ENCODE data around the gene RASA4B. TPM values are rescaled to one million over a fixed set of nuclear protein-coding genes. Genes with fewer than 3 reads are reported as not detected.

The RASA4B gene
- total RNA-seq, 6 donors from 2014 or later, result 4.8 to 31.6 (median 22.3) TPM

- H3K4me3 ChIP-seq, result no peak overlapping the region
These were observed 48.9 kb downstream of the RASA4B start for GRCh38 chr7:102468478-102469350.

GRCh38 chr7:102467581-102468477, 49.7 kb downstream of the RASA4B start:
- H3K27ac ChIP-seq, result no peak overlapping the region
- H3K27me3 ChIP-seq, result no peaks in the 10 kb centered on the region
- no peaks in the 10 kb centered on the region for H3K9me3 ChIP-seq
- 87 to 95% methylated on average over 8 to 21 of the region's 24 CpGs for WGBS, 2 donors
- peaks cover 4 to 48% (median 23%) of the 10 kb centered on the region in 4 donors for H3K36me3 ChIP-seq
- ATAC-seq (ENCODE audit: low FRiP score in 2 of 2), result no peak
- TF ChIP-seq EP300 (IDR thresholded peaks at IDR 0.05) (no peak), CTCF (IDR thresholded peaks at IDR 0.05) (no peak), POLR2A (IDR thresholded peaks at IDR 0.05) (no peak), POLR2AphosphoS5 (IDR thresholded peaks at IDR 0.05) (no peak)
- DNase-seq, result peak in 1 of 2 donors; percentile 73
- peaks cover 12 to 37% (median 18%) of the 10 kb centered on the region in 4 donors for H3K4me1 ChIP-seq
- H3K4me3 ChIP-seq, result no peak overlapping the region

More at GRCh38 chr7:102468478-102469350, 48.9 kb downstream of the RASA4B start:
- peak in 1 of 2 donors; percentile 68 for DNase-seq
- peaks cover 13 to 56% (median 29%) of the 10 kb centered on the region in 4 donors for H3K36me3 ChIP-seq
- TF ChIP-seq CTCF (IDR thresholded peaks at IDR 0.05) (no peak), POLR2AphosphoS5 (IDR thresholded peaks at IDR 0.05) (no peak), POLR2A (IDR thresholded peaks at IDR 0.05) (no peak), EP300 (IDR thresholded peaks at IDR 0.05) (no peak)
- no peaks in the 10 kb centered on the region for H3K9me3 ChIP-seq
- ATAC-seq (ENCODE audit: low FRiP score in 2 of 2), result no peak
- H3K27ac ChIP-seq, result peak overlapping the region in 1 of 4 donors; percentile 56
- 91 to 93% methylated on average over 29 to 36 of the region's 40 CpGs for WGBS, 2 donors
- peaks cover 11 to 30% (median 14%) of the 10 kb centered on the region in 4 donors for H3K4me1 ChIP-seq
- no peaks in the 10 kb centered on the region for H3K27me3 ChIP-seq

GRCh38 chr7:102466097-102466496, 51.5 kb downstream of the RASA4B start:
- no peak for DNase-seq
- WGBS, 2 donors, result 92 to 94% methylated on average over 7 of the region's 7 CpGs
- H3K27me3 ChIP-seq, result no peaks in the 10 kb centered on the region
- no peak overlapping the region for H3K27ac ChIP-seq
- H3K9me3 ChIP-seq, result no peaks in the 10 kb centered on the region
- no peak for ATAC-seq (ENCODE audit: low FRiP score in 2 of 2)
- no peak for TF ChIP-seq POLR2A (IDR thresholded peaks at IDR 0.05)
- no peak for TF ChIP-seq CTCF (IDR thresholded peaks at IDR 0.05)
- no peak for TF ChIP-seq EP300 (IDR thresholded peaks at IDR 0.05)
- no peak for TF ChIP-seq POLR2AphosphoS5 (IDR thresholded peaks at IDR 0.05)
- H3K4me1 ChIP-seq, result peaks cover 12 to 40% (median 18%) of the 10 kb centered on the region in 4 donors
- H3K4me3 ChIP-seq, result peak overlapping the region in 2 of 4 donors; percentile 78 to 92
- peaks cover 0 to 31% (median 12%) of the 10 kb centered on the region in 4 donors for H3K36me3 ChIP-seq

GRCh38 chr7:102464577-102465280, 52.8 kb downstream of the RASA4B start, which contains the start of the genes ALKBH4 and LRWD1:
ALKBH4 (minus strand) TSS chr7:102464863; CDS start chr7:102464836, 27 bp downstream.
LRWD1 (plus strand) TSS chr7:102464984; CDS start chr7:102465081, 97 bp downstream.
- peaks cover 12 to 40% (median 18%) of the 10 kb centered on the region in 4 donors for H3K4me1 ChIP-seq
- H3K27ac ChIP-seq, result peak within 1 kb of the TSS; percentile 59 to 88 (median 85)
- peak; percentile 93 to 98 for ATAC-seq (ENCODE audit: low FRiP score in 2 of 2)
- H3K36me3 ChIP-seq, result peaks cover 0 to 20% (median 8%) of the 10 kb centered on the region in 4 donors
- TF ChIP-seq POLR2AphosphoS5 (IDR thresholded peaks at IDR 0.05) (peak; percentile 82 to 89), EP300 (IDR thresholded peaks at IDR 0.05) (no peak), CTCF (IDR thresholded peaks at IDR 0.05) (peak in 4 of 6 experiments; percentile 37 to 71 (median 52)), POLR2A (IDR thresholded peaks at IDR 0.05) (peak in 2 of 4 donors; percentile 43 to 78)
- WGBS, 2 donors, result 0% methylated on average over 2 to 9 of the region's 81 CpGs
- H3K9me3 ChIP-seq, result no peaks in the 10 kb centered on the region
- DNase-seq, result peak; percentile 97 to 100
- H3K27me3 ChIP-seq, result no peaks in the 10 kb centered on the region
- H3K4me3 ChIP-seq, result peak within 1 kb of the TSS; percentile 75 to 100 (median 85)

Measured in upper lobe of left lung (tissue), 6 donors.